K562 (cell line): ENCODE measurements around the gene AGL. TPM values are rescaled to one million over a fixed set of nuclear protein-coding genes. Genes with fewer than 3 reads are reported as not detected.
A peak's percentile ranks its signal among the peaks of the same experiment; 100 is the strongest.

Experiments
- E4F1 ChIP-seq: fragments of 250-450 bp; sonication (Bioruptor Pico); IDR thresholded peaks from 2 replicates; pipeline ENCODE4 v1.5.0; 2021; ENCODE audit warnings: mild to moderate bottlenecking, borderline replicate concordance
- GATAD2B ChIP-seq: fragments of 450-650 bp; IDR thresholded peaks from 2 replicates; pipeline ENCODE4 v1.6.1; 2017; ENCODE audit warnings: mild to moderate bottlenecking, borderline replicate concordance
- KLF13 ChIP-seq: fragments of 450-650 bp; IDR thresholded peaks from 2 replicates; pipeline ENCODE4 v1.6.1; 2016; ENCODE audit warnings: missing genetic modification characterization, low read depth, mild to moderate bottlenecking, missing compliant biosample characterization, moderate library complexity, borderline replicate concordance
- MYNN ChIP-seq, 2 experiments: sonication (generic); formaldehyde crosslinking in 1 of 2; IDR thresholded peaks; 2 replicates each; pipeline versions ENCODE4 v1.5.0 to v1.6.1; 2016 to 2020; ENCODE audit warnings: antibody characterized with exemption in 1 of 2, missing genetic modification reagents in 1 of 2
- POLR3G ChIP-seq: IDR thresholded peaks from 2 replicates; pipeline ENCODE4 v1.6.1; 2011; ENCODE audit not compliant: insufficient read length, insufficient replicate concordance; ENCODE audit errors: extremely low read depth
- RBFOX2 ChIP-seq: fragments of 200-400 bp; formaldehyde crosslinking; IDR thresholded peaks from 2 replicates; pipeline ENCODE4 v1.6.1; 2017; ENCODE audit warnings: low read depth, mild to moderate bottlenecking, low read length, moderate library complexity
- SMARCC2 ChIP-seq: fragments of 450-650 bp; IDR thresholded peaks from 2 replicates; pipeline ENCODE4 v1.6.1; 2017; ENCODE audit warnings: antibody characterized with exemption, moderate library complexity, mild to moderate bottlenecking, low read depth
- ZBTB7A ChIP-seq: IDR thresholded peaks from 2 replicates; pipeline ENCODE4 v1.6.1; 2011; ENCODE audit warnings: low read depth, mild to moderate bottlenecking, low read length, moderate library complexity, borderline replicate concordance; ENCODE audit not compliant: control insufficient read depth
- ZC3H4 ChIP-seq: sonication (generic); formaldehyde crosslinking; IDR thresholded peaks from 2 replicates; pipeline ENCODE4 v1.9.0; 2021; ENCODE audit warnings: missing genetic modification reagents, borderline replicate concordance
- ZNF165 ChIP-seq: fragments of 250-450 bp; sonication (Bioruptor Pico); IDR thresholded peaks from 2 replicates; pipeline ENCODE4 v1.4.0; 2020; ENCODE audit warnings: borderline replicate concordance
- ZNF76 ChIP-seq: fragments of 250-450 bp; sonication (Bioruptor Pico); IDR thresholded peaks from 2 replicates; pipeline ENCODE4 v1.4.0; 2020; ENCODE audit warnings: mild to moderate bottlenecking, moderate library complexity, borderline replicate concordance
- polyA plus RNA-seq, 8 experiments: library from polyadenylated mRNA; depleted of rRNA in 4 of 8; stranded (reverse) in 5 of 8; unstranded in 3 of 8; fragments of >200 nt; fragmentation: Nextera tagmentation in 2 of 8; fragmentation: Illumina TruSeq in 1 of 8; extraction: Ambion mirVana in 2 of 8; extraction: Trizol in 1 of 8; gene quantifications; 2 replicates each; pipeline versions ENCODE4 v1.2.1 to v1.2.3, GENCODE V29; 2011 to 2014; ENCODE audit warnings: inconsistent platforms in 1 of 8, missing spikeins in 1 of 8
- total RNA-seq, 7 experiments: library from RNA; depleted of rRNA in 6 of 7; stranded (reverse); fragments of >200 nt in 6 of 7; fragmentation: Illumina TruSeq in 2 of 7; extraction: Trizol in 2 of 7; gene quantifications; 2 replicates each; pipeline versions ENCODE4 v1.2.1 to v1.2.3, GENCODE V29; 2011 to 2021; ENCODE audit warnings: low replicate concordance in 1 of 7
- TF ChIP-seq, protein P1 (sequence below): sonication (generic); formaldehyde crosslinking; IDR thresholded peaks from 2 replicates; pipeline ENCODE4 v1.8.0; 2023; ENCODE audit warnings: mild to moderate bottlenecking, missing genetic modification reagents
- TF ChIP-seq, protein P2 (sequence below), 2 experiments: fragments of 450-650 bp; formaldehyde crosslinking in 1 of 2; IDR thresholded peaks; 2 replicates each; pipeline versions ENCODE4 v1.4.0 to v1.6.1; 2014 to 2020; ENCODE audit warnings: mild to moderate bottlenecking in 2 of 2, borderline replicate concordance in 1 of 2, low read depth in 1 of 2

The AGL gene
- total and polyA plus RNA-seq, 9 of the 15 experiments (the other 6 are each of a cell fraction or from before 2014, with no cell fraction given) = 6.3 to 20.4 (median 12.4) TPM

DNA sequence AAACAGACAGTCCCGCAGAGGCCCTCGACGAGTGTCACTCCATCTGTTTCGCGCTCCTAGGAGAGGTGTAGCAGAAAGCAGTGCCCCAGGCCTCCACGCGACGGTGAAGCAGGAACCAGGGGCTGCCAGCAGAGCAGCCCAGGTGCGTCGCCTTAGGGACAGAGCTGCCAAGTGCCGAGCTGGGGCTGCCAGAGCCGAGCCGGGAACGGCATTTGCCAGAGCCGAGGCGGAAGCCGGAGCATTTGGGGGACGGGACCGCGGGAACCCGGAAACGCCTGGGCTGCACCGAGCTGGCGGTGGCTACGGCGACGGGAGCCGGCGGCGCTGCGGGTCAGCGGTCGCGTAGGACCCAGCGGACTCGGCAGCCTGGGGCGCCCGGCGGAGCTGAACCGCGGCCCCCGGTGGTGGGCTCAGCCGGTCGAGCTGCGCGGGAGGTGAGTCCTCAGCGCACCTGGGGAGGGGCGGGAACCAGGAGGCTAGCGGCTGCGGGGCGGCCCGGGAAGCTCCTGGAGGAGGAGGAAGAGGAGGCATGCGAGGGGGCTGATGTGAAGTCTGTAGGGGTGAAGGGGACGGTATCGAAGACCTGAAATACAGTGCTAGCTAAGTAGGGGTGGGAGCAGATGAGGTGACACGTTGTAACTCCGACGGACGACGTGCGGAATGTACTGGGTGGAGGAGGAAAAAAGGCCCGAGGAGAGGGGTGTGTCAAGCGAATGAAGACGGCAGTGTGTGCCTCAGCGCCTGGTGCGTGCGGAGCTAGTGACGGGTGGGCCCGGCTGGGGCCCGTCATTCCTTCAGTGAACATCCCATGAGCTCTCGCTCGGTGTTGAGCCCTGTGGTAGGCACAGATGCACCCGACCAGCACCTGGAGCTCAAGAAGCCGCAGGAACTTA is 119.8 kb downstream of the AGL start, which contains the start of gene SLC35A3 (continued):
- peak; percentile 31; the same call in 1 of the 2 replicates for TF ChIP-seq GATAD2B
- TF ChIP-seq ZNF76 = no peak
- TF ChIP-seq, protein P1, sequence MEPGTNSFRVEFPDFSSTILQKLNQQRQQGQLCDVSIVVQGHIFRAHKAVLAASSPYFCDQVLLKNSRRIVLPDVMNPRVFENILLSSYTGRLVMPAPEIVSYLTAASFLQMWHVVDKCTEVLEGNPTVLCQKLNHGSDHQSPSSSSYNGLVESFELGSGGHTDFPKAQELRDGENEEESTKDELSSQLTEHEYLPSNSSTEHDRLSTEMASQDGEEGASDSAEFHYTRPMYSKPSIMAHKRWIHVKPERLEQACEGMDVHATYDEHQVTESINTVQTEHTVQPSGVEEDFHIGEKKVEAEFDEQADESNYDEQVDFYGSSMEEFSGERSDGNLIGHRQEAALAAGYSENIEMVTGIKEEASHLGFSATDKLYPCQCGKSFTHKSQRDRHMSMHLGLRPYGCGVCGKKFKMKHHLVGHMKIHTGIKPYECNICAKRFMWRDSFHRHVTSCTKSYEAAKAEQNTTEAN = peak; percentile 26; the same call in 1 of the 2 replicates
- TF ChIP-seq POLR3G = no peak
- no peak; the same call in 1 of the 2 replicates for TF ChIP-seq ZC3H4
- peak; percentile 64 for TF ChIP-seq KLF13 (tag)
- no peak for TF ChIP-seq ZNF165 (CRISPR knock-in tag)
- peak; percentile 47; the same call in 1 of the 2 replicates for TF ChIP-seq ZBTB7A
- TF ChIP-seq SMARCC2 = no peak
- no peak for TF ChIP-seq E4F1 (CRISPR knock-in tag)
- TF ChIP-seq MYNN (IDR thresholded peaks at IDR 0.05) = 0 out of 2 replicates have a peak, but pooled peaks have one; percentile 38
- no peak for TF ChIP-seq MYNN (CRISPR knock-in tag; IDR thresholded peaks at IDR 0.05)
- TF ChIP-seq, protein P2, sequence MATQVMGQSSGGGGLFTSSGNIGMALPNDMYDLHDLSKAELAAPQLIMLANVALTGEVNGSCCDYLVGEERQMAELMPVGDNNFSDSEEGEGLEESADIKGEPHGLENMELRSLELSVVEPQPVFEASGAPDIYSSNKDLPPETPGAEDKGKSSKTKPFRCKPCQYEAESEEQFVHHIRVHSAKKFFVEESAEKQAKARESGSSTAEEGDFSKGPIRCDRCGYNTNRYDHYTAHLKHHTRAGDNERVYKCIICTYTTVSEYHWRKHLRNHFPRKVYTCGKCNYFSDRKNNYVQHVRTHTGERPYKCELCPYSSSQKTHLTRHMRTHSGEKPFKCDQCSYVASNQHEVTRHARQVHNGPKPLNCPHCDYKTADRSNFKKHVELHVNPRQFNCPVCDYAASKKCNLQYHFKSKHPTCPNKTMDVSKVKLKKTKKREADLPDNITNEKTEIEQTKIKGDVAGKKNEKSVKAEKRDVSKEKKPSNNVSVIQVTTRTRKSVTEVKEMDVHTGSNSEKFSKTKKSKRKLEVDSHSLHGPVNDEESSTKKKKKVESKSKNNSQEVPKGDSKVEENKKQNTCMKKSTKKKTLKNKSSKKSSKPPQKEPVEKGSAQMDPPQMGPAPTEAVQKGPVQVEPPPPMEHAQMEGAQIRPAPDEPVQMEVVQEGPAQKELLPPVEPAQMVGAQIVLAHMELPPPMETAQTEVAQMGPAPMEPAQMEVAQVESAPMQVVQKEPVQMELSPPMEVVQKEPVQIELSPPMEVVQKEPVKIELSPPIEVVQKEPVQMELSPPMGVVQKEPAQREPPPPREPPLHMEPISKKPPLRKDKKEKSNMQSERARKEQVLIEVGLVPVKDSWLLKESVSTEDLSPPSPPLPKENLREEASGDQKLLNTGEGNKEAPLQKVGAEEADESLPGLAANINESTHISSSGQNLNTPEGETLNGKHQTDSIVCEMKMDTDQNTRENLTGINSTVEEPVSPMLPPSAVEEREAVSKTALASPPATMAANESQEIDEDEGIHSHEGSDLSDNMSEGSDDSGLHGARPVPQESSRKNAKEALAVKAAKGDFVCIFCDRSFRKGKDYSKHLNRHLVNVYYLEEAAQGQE (IDR thresholded peaks at IDR 0.05; ENCODE audit: borderline replicate concordance) = 0 out of 2 replicates have a peak, but pooled peaks have one; percentile 8
- TF ChIP-seq, protein P2 (CRISPR knock-in tag; IDR thresholded peaks at IDR 0.05; ENCODE audit: low read depth) = no peak
- peak; percentile 91 for TF ChIP-seq RBFOX2
